ENCODE results near the gene GTF2H4. TPM values are rescaled to one million over a fixed set of nuclear protein-coding genes. Genes with fewer than 3 reads are reported as not detected.
A peak's percentile ranks its signal among the peaks of the same experiment; 100 is the strongest.
"Not testable (repeated sequence)": the region's sequence is repeated elsewhere in the genome, so short reads cannot be mapped to it uniquely, and the experiment has no call there.

The GTF2H4 gene
- total RNA-seq, 1 donor from 2014 or later: 24.2 TPM

DNA sequence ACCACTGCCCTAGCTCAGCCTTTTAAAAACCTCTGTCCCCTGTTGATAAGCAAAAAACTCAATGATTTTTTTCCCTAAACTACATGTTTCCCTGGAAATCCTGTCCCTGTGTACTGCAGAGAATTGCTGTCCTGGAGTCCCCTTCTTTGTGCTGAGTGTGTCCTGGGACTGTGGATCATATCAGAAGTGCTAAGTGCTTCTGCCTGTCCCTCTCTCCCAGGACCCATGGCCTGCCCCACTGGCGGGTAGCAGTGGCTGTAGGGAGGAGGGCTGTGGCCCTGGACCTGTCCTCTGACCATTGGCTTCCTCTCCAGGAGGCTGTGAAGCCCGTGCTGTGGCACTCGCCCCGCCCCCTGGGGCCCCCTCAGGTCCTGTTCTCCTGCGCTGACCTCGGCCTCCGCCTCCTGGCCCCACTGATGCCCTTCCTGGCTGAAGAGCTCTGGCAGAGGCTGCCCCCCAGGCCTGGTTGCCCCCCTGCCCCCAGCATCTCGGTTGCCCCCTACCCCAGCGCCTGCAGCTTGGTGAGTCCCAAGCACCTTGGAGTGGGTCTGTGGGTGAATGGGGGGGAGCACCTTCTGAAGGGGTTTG is 16.1 kb downstream of the GTF2H4 start:
- DNase-seq (ENCODE audit: low read depth): not testable (repeated sequence)

DNA sequence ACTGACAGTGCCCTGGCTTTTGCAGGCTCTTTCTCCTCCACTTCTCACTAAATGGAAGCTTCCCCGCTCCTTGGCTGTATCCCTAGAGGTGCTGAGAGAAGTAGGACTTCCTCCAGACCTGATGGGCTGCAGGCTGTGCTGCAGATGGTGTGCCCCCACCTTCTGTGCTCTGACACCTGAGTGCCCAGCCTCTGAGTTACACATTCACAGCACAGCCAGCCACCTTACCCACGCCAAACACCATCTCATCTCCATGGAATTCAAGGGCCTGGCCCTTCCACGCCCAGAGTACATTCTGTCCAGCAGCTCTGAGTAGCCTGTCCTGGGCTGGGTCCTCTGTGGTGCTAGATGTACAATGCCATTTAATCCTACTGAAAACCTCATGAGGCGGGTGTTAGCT is 18.6 kb downstream of the GTF2H4 start:
- DNase-seq (ENCODE audit: low read depth): peak; percentile 88

DNA sequence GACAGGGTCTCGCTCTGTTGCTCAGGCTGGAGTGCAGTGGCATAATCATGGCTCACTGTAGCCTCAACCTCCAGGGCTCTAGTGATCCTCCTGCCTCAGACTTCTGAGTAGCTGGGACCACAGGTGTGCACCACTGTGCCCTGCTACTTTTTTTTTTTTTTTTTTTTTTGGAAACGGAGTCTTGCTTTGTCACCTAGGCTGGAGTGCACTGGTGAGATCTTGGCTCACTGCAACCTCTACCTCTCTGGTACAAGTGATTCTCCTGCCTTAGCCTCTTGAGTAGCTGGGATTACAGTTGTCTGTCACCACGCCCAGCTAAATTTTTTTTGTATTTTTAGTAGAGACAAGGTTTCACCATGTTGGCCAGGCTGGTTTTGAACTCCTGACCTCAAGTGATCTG is 19.1 kb downstream of the GTF2H4 start:
- DNase-seq (ENCODE audit: low read depth): not testable (repeated sequence)

DNA sequence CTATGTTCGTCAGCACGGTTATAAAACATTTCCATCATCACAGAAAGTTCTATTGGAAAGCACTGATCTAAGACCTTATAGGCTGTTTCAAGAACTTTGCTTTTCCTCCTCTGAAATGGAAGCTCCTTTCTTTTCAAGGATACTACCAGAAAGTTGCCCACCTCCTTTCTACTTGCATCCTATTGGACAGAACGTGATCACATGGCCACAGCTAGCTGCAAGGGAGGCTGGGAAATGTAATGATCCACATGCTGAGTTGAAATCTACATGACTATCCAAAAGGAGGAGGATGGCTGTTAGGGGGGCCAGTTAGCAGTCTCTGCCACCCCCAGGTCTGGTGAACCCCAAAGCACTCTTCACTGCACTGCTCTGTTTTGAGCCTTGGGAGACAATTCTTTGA is 20.7 kb downstream of the GTF2H4 start:
- no peak for DNase-seq (ENCODE audit: low read depth)

GRCh38 chr6:30930506-30930905 is 22.5 kb downstream of the GTF2H4 start:
- DNase-seq (ENCODE audit: low read depth): no peak

GRCh38 chr6:30931272-30931671 is 23.3 kb downstream of the GTF2H4 start:
- DNase-seq (ENCODE audit: low read depth): no peak

GRCh38 chr6:30931969-30932645 is 24.1 kb downstream of the GTF2H4 start, which contains the start of gene SFTA2:
SFTA2 (minus strand) TSS chr6:30932170; CDS start chr6:30932096, 74 bp downstream.
- peak; percentile 76 for DNase-seq (ENCODE audit: low read depth)

DNA sequence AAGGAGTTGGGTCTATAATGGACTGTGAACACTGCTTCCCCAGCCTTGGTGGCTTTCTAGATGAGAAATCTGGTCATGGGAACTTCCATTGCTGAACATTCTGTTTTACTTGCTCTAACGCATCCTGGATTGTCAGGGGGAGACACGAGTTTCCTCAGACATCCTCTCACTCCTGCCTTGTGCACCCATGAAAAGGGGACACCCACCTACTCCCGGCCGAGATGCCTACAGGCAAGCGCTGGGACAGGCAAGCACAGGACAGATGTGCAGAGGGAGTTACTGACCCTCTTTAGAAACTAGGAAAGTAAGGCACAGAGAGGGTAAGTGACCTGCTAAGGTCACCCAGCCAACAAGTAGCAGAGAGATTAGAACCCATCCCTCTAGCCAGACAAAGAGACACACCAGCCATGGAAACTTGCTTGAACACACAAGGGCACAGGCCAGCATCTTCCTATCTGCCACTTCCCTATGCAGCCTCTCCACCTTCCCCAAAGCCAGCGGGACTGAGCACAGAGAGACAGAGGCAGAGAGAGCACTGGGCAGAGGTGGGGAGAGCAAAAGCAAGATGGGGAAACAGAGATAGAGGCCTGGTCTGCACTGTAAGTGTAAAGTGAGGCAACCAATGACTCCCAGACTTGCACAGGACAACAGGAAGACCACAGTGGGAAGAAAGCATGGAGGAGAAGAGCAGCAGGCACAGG is 24.8 kb downstream of the GTF2H4 start:
- DNase-seq (ENCODE audit: low read depth): no peak

DNA sequence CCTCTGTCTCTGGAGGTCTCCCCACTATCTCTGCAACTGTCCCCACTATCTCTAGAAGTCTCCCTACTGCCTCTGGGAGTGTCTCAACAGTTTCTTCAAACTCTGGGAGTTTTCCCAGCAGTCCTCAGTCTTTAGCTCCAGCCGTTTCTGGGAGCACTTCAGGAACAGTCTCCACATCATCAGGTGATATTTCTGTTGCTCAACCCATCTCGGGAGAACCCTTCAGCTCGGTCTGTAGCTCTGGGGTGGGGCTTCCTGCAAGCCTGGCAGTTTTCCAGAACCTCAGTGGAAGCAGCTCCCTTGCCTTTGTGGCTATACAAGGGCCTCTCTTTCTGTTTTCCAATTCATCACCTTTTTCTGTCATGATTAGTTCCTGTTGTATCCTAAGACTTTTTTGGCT is 27.0 kb downstream of the GTF2H4 start:
- DNase-seq (ENCODE audit: low read depth): peak; percentile 71

GRCh38 chr6:30937265-30937664 is 29.3 kb downstream of the GTF2H4 start:
- no peak for DNase-seq (ENCODE audit: low read depth)

DNA sequence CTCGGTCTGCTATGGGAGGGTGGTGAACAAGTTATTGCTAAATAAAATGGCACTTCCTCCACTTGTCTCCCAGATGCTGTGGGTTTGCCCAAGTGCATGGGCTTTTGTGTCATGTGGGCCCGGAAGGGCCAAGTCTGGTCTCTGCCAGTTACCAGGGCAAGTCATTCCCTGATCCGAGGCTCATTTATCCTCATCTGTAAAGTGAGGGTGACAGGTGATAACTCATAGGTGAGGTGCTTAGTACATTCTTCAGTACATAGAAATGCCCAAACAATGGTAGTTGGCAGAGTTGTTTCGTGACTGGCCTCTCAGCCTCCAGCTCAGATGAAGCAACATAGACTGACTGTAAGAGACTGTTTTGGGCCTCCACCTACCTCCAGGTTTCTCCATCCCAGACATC is 30.7 kb downstream of the GTF2H4 start:
- DNase-seq (ENCODE audit: low read depth): no peak

- DNase-seq (ENCODE audit: low read depth): no peak
Observed at GRCh38 chr6:30939473-30939872, 31.5 kb downstream of the GTF2H4 start.

DNA sequence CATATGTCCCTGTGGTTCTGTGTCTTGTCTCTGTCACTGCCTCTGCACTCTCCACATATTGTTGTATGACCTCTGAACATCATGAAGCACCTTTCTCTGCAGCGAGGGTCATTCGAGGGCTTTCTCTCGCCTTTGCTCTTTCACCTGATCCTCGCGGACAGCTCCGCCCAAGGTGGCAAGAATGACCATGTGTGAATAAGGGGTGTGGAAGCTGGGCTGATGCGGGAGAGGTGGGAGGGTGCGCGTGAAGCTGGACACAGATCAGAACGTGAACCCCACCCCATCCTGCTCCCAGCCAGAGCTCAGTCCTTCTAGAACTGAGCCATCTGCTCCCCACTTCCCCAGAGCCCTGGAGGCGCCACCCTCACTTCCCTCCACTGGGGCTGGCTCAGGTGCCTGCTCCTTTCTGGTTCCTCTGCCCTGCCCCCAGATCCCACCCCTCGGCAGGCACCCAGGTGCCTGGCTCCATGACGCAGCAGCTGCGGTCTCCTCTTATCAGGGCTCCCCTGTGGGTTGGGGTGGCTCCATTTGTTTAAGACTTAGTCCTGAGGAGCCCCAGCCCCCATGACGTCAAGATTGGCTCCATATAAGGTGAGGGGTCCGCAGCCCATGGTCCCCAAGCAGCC is 32.5 kb downstream of the GTF2H4 start, which contains the start of gene MUCL3:
Gene MUCL3 (plus strand): TSS at position 613 of the 626 bp plus-strand sequence. CDS start 27 bp downstream, outside the sequence.
- DNase-seq (ENCODE audit: low read depth): no peak

GRCh38 chr6:30942338-30943060 is 34.5 kb downstream of the GTF2H4 start:
- DNase-seq (ENCODE audit: low read depth): peak; percentile 86

GRCh38 chr6:30944051-30944450 is 36.0 kb downstream of the GTF2H4 start:
- DNase-seq (ENCODE audit: low read depth): no peak

DNA sequence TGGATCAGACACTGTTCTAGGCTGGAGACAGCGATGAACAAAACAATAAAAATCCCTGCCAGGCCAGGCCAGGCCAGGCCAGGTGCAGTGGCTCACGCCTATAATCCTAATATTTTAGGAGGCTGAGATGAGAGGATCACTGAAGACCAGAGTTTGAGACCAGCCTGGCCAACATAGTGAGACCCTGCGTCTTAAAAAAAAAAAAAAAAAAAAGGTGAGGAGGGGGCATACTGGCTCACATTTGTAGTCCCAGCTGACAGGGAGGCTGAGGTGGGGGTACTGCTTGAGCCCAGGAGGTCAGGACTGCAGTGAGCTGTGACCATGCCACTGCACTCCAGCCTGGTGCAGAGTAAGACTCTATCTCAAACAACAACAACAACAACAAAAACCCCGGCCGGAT is 37.3 kb downstream of the GTF2H4 start:
- no peak for DNase-seq (ENCODE audit: low read depth)

- DNase-seq (ENCODE audit: low read depth): no peak
Observed at GRCh38 chr6:30947231-30947630, 39.2 kb downstream of the GTF2H4 start.

DNA sequence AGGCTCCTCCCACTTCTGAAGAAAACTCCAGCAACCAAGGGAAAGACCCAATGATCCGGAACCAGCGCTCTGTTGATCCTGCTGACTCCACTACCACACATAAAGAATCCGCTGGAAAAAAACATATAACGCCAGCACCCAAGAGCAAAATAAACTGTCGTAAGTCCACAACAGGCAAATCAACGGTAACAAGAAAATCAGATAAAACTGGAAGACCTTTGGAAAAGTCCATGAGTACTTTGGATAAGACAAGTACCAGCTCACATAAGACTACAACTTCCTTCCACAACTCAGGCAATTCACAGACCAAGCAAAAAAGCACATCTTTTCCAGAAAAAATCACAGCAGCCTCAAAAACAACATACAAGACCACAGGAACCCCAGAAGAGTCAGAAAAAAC is 40.8 kb downstream of the GTF2H4 start:
- peak; percentile 47 for DNase-seq (ENCODE audit: low read depth)

DNA sequence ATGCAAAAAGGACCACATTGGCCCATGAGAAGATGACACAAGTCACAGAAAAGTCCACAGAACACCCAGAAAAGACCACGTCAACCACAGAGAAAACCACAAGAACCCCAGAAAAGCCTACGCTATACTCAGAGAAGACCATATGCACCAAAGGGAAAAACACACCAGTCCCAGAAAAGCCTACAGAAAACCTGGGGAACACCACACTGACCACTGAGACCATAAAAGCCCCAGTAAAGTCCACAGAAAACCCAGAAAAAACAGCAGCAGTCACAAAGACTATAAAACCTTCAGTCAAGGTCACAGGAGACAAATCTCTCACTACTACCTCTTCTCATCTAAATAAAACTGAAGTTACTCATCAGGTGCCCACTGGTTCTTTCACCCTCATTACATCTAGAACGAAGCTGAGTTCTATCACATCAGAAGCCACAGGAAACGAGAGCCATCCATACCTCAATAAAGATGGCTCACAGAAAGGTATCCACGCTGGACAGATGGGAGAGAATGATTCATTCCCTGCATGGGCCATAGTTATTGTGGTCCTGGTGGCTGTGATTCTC is 44.0 kb downstream of the GTF2H4 start:
- DNase-seq (ENCODE audit: low read depth): no peak

- DNase-seq (ENCODE audit: low read depth): no peak
Observed at GRCh38 chr6:30954631-30955366, 46.8 kb downstream of the GTF2H4 start.
